HepG2 (cell line): Measurements from ENCODE around the gene TMEM198. TPM values are rescaled to one million over a fixed set of nuclear protein-coding genes. Genes with fewer than 3 reads are reported as not detected.

Source experiments
- ATF1 ChIP-seq: IDR thresholded peaks from 2 replicates; pipeline ENCODE4 v1.6.1; 2016; ENCODE audit warnings: mild to moderate bottlenecking, control low read depth
- BCL6 ChIP-seq: IDR thresholded peaks from 2 replicates; pipeline ENCODE4 v1.6.1; 2016; ENCODE audit warnings: missing genetic modification reagents, missing compliant biosample characterization
- CREB3 ChIP-seq: sonication (generic); formaldehyde crosslinking; IDR thresholded peaks from 2 replicates; pipeline ENCODE4 v1.5.0; 2020; ENCODE audit warnings: missing genetic modification reagents
- MYC ChIP-seq: sonication (generic); formaldehyde crosslinking; IDR thresholded peaks from 2 replicates; pipeline ENCODE4 v1.9.0; 2021; ENCODE audit warnings: missing genetic modification reagents, borderline replicate concordance
- PBX3 ChIP-seq: sonication (generic); formaldehyde crosslinking; IDR thresholded peaks from 2 replicates; pipeline ENCODE4 v1.8.1; 2023; ENCODE audit warnings: missing genetic modification reagents, inconsistent platforms, borderline replicate concordance
- ZNF280B ChIP-seq: sonication (generic); formaldehyde crosslinking; IDR thresholded peaks from 2 replicates; pipeline ENCODE4 v1.5.0; 2020; ENCODE audit warnings: missing genetic modification reagents, mild to moderate bottlenecking, borderline replicate concordance
- ZNF326 ChIP-seq: sonication (generic); formaldehyde crosslinking; IDR thresholded peaks from 2 replicates; pipeline ENCODE4 v1.4.0; 2020; ENCODE audit warnings: missing genetic modification reagents, borderline replicate concordance
- ZNF33B ChIP-seq: sonication (generic); formaldehyde crosslinking; IDR thresholded peaks from 2 replicates; pipeline ENCODE4 v1.5.1; 2020; ENCODE audit warnings: mild to moderate bottlenecking, missing genetic modification reagents
- ZNF550 ChIP-seq: sonication (generic); formaldehyde crosslinking; IDR thresholded peaks from 2 replicates; pipeline ENCODE4 v1.4.0; 2020; ENCODE audit warnings: mild to moderate bottlenecking, missing genetic modification reagents, borderline replicate concordance
- ZNF644 ChIP-seq: IDR thresholded peaks from 2 replicates; pipeline ENCODE4 v1.6.1; 2016; ENCODE audit warnings: low read depth
- ZNF800 ChIP-seq: sonication (generic); formaldehyde crosslinking; IDR thresholded peaks from 2 replicates; pipeline ENCODE4 v1.4.0; 2020; ENCODE audit warnings: missing genetic modification reagents
- polyA plus RNA-seq, 8 experiments: library from polyadenylated mRNA; depleted of rRNA in 3 of 8; stranded (reverse) in 7 of 8; unstranded in 1 of 8; fragments of >200 nt; fragmentation: Illumina TruSeq in 4 of 8; extraction: Trizol in 4 of 8; gene quantifications; 2 replicates each; pipeline versions ENCODE4 v1.2.1 to v1.2.3, GENCODE V29; 2011 to 2016; ENCODE audit warnings: low read depth in 4 of 8, missing spikeins in 1 of 8, mixed read lengths in 1 of 8; ENCODE audit not compliant: insufficient read depth in 1 of 8
- total RNA-seq, 5 experiments: library from RNA; depleted of rRNA; stranded (reverse); fragments of >200 nt; fragmentation: Illumina TruSeq; extraction: Trizol; gene quantifications; 2 replicates each; pipeline ENCODE4 v1.2.3, GENCODE V29; 2016; ENCODE audit warnings: low read depth in 1 of 5

The TMEM198 gene
- total and polyA plus RNA-seq, 2 of the 13 experiments (the other 11 are each of a cell fraction or from before 2014, with no cell fraction given) = 17.3 to 23.5 TPM

GRCh38 chr2:219567791-219568361, 24.0 kb downstream of the TMEM198 start (continued):
- no peak for TF ChIP-seq ZNF550 (CRISPR knock-in tag)
- peak; percentile 78; the same call in 1 of the 2 replicates for TF ChIP-seq ZNF326 (CRISPR knock-in tag)
- no peak for TF ChIP-seq CREB3 (CRISPR knock-in tag)
- no peak for TF ChIP-seq ZNF33B (CRISPR knock-in tag)
- TF ChIP-seq ZNF800 = no peak
- TF ChIP-seq ATF1 (CRISPR knock-in tag) = no peak
- TF ChIP-seq ZNF644 (CRISPR knock-in tag) = no peak
- TF ChIP-seq PBX3 = no peak
- no peak for TF ChIP-seq ZNF280B (CRISPR knock-in tag)
- TF ChIP-seq MYC (CRISPR knock-in tag) = no peak
- TF ChIP-seq BCL6 = no peak; the same call in 1 of the 2 replicates
